GM21423 (cell line): ENCODE results near the gene IGF2BP3.

Experiments
- ATAC-seq: cut with Tn5 transposase; IDR thresholded peaks from one replicate; pipeline ENCODE4 v1.9.1; 2021; ENCODE audit warnings: mild to moderate bottlenecking, moderate library complexity; ENCODE audit not compliant: unreplicated experiment

Gene IGF2BP3

DNA sequence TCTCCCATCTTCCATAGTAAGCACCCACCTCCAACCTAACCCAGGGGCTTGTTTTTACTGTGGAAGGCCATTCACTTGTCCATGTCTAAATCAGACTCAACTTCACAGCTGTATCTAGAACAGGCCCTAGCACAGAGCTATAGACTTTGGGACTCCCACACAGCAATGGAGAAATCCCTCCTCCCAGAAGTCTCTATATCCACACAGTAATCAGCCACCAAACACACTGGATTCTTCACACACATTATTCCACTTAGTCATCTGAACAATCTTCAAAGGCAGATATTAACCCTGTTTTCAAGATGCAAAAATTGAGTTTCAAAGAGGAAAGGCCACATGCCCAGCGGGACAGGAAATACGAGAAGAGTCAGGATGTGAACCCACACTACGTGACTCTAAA, 89.3 kb downstream of the IGF2BP3 start:
- ATAC-seq, result no peak

DNA sequence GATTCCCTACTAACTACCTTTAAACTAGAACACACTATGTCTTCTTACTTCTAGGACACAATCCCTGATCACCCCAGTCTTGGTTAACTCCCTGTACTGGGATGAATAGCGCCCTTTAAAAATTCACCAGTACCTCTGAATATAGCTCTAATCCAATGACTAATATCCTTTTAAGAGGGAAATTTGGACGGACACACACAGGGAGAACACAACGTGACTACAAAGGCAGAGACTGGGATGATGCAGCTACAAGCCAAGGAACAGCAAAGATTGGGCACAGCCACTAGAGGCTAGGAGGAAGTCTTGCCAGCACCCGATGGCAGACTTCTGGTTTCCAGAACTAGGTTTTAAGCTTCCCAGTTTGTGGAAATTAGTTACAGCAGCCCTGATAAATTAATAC, 89.7 kb downstream of the IGF2BP3 start:
- ATAC-seq, result no peak

- ATAC-seq, result no peak
These were observed 91.3 kb downstream of the IGF2BP3 start for GRCh38 chr7:23378996-23379395.

DNA sequence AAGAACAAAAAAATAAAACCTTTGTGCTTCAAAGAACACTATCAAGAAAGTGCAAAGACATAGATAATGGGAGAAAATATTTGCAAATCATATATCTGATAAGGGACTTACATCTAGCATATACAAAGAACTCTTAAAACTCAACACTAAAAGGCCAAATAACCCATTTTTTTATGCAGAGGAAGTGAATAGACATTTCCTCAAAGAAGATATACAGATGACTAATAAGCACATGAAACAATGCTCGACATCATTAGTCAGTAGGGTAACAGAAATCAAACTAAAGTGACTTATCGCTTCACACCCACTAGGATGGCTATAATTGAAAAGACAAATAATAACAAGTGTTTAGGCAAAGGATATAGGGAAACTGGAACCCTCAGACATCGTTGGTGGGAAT, 93.2 kb downstream of the IGF2BP3 start:
- ATAC-seq, result no peak

DNA sequence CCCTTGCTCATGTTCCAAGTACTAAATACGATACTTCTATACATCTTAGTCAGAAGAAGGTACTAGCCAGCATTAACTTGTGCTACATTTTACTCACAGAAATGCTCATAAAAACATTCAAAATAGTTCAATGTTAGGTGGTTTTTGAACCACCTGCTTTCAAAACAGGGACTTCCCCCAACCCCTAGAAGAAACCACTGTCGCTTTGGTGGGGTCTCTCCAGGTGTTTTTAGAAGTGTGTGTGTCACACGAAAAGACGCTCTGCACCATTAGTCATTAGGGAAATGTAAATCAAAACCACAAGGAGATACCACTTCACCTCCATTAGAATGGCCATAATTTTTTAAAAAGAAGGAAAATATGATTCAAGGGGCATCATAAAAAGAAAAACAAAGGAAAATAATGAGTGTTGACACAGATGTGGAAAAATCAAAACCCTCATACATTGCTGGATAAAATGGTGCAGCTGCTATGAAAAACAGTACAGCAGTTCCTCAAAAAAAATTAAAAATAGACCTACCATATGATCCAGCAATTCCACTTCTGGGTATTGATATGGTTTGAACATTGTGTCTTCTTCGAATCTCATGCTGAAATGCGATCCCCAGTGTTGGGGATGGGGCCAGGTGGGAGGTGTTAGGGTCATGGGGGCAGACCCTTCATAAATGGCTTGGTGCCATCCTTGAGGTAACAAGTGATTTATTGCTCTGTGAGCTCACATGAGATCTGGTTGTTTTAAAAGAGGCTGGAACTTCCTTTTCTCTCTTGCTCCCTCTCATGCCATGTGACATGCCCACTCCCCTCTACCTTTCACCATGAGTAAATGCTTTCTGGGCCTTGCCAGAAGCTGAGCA, 96.9 kb downstream of the IGF2BP3 start:
- ATAC-seq, result peak; percentile 65

- no peak for ATAC-seq
These were observed 97.7 kb downstream of the IGF2BP3 start for GRCh38 chr7:23372611-23373010.

GRCh38 chr7:23371654-23372053, 98.6 kb downstream of the IGF2BP3 start:
- no peak for ATAC-seq

- ATAC-seq, result no peak
These were observed 100.4 kb downstream of the IGF2BP3 start for GRCh38 chr7:23369695-23370404.

DNA sequence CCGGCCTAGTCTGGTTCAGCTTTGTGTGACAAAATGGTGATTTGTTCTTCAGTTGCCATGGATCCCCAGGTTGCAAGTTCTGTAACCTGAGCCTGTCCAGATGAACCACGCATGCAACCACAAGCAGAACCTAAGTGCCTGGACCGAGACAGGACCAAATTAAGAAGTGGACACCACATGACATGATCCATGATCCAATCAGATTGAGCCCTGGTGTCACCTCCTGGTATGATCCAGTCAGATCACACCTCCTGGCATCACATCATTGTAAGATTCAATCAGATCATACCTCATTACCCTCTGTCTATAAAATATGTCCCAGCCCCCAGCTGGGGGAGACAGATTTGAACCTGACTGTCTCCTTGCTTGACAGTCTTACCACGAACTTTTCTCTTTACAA, 101.2 kb downstream of the IGF2BP3 start:
- no peak for ATAC-seq

DNA sequence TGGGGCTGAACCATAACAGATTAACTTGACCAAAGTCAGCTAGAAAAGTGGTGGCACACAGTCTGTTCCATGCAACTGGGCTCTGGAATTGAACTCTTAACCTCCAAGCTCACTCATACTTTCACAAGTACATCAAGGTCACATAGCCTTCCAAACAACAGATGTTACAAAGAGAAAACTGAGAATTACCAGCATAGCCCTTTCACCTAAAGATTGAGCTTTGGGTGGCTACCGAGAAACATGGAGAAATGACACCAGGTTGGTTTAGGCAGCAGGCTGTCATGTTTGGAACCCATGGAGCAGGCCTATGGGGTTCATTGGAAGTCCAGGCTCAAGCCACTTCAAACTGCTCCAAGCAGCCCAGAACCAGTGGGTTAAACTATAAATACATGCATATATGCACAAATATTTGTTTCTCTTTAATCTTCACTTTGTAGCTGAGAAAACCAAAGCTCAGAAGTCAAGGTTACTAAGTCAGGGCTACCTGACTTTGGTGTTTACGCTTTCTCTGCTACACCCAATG, 112.1 kb downstream of the IGF2BP3 start:
- no peak for ATAC-seq

GRCh38 chr7:23357190-23358093, 112.8 kb downstream of the IGF2BP3 start:
- peak; percentile 63 for ATAC-seq

DNA sequence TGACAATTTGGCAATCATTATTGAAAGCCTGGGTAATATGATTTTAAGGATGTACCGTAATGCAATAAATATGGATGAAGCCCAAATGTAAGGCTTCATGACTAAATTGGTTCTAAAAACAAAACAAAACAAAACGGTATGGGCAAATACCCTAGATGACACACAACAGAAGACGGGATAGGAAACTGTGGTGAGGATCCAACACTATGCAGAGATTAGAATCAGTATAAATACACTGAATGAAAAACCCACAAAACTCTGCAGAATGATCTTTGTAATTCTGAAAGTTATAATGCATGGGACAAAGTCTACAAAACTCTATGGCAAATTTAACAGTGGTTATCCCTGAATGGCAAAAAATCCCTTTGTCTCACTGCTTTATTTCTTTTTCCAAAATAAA, 113.6 kb downstream of the IGF2BP3 start:
- ATAC-seq, result no peak

DNA sequence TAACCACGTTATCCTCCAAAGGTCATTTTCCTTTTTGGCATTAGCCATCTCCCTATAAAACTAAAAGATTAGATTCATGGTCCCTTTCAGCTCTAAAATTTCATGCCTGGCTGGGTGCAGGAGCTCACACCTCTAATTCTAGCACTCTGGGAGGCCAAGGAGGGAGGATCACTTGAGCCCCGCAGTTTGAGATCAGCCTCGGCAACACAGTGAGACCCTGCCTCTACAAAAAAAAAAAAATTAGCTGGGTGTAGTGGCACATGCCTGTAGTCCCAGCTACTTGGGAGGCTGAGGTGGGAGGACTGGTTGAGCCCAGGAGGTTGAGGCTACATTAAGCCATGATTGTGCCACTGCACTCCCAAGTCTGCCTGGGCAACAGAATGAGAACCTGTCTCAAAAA, 114.1 kb downstream of the IGF2BP3 start:
- no peak for ATAC-seq

DNA sequence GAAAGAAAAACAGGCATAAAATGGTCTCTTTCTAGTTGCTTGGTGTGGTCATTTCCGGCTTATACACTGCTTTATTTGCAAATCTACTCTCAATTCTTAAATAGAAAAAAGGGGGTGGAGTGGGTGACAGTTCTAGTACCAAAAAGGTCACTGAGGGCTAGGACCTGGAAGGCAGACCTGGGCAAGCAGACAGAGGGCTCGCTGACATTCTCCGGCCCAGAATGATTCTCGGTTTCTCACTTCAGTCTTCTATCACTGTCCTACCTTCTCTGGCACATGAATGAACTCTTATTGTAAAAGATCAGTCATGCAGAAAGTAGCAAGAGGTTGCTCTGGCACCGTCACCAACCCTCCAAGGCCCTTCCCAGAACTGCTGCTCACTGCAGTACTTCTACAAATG, 117.1 kb downstream of the IGF2BP3 start:
- ATAC-seq, result no peak

GRCh38 chr7:23350466-23350865, 119.8 kb downstream of the IGF2BP3 start:
- no peak for ATAC-seq

- no peak for ATAC-seq
These were observed 120.7 kb downstream of the IGF2BP3 start for GRCh38 chr7:23349484-23350157.

- no peak for ATAC-seq
These were observed 122.6 kb downstream of the IGF2BP3 start for GRCh38 chr7:23347682-23348180.

DNA sequence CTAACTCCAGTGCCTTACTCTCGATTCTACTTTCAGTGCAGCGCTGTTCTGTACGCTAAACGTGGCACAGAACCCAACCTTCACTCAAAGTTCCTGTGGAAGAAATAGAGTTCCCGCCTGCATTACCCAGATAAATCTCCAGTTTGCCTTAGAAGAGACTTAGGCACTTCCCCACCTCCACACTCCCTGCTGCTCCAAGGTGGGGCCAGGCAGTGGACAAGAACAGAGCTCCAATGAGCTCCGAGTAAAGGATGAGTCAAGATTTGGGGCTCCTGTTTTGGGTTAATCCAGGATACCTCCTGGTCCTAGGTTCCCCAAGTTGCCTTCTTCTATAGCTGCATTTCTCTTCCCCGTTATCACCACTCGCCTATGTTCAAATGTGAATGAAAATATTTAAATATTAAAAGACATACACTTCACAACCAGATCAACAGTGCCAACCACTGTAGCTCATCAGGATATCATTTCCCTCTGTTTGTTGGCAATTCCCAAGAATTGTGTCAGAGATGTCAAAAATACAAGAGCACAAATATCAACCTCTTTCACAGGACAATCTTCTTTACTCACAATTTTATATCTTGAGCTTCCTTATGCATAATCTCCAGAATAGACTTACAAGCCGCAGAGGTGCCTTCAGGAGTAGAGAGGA, 123.1 kb downstream of the IGF2BP3 start:
- ATAC-seq, result no peak

- ATAC-seq, result peak; percentile 51
These were observed 124.0 kb downstream of the IGF2BP3 start for GRCh38 chr7:23346316-23346715.

- no peak for ATAC-seq
These were observed 124.7 kb downstream of the IGF2BP3 start for GRCh38 chr7:23345601-23346000.
